GM12878 (cell line): ENCODE data around the gene YWHAH. TPM values are rescaled to one million over a fixed set of nuclear protein-coding genes. Genes with fewer than 3 reads are reported as not detected.

Source experiments
- ATF3 ChIP-seq: IDR thresholded peaks from 2 replicates; pipeline ENCODE4 v1.6.1; 2011; ENCODE audit warnings: low read depth, mild to moderate bottlenecking, low read length, moderate library complexity, borderline replicate concordance; ENCODE audit errors: extremely low read depth
- CEBPB ChIP-seq, 2 experiments: fragments of 150-350 bp in 1 of 2; IDR thresholded peaks; 2 replicates each; pipeline ENCODE4 v1.6.1; 2012 to 2014; ENCODE audit warnings: low read depth in 2 of 2, low read length in 2 of 2, borderline replicate concordance in 1 of 2, inconsistent platforms in 1 of 2
- CEBPZ ChIP-seq: fragments of 150-350 bp; IDR thresholded peaks from 2 replicates; pipeline ENCODE4 v1.6.1; 2016; ENCODE audit warnings: low read depth, low read length
- CHD1 ChIP-seq: IDR thresholded peaks from 2 replicates; pipeline ENCODE4 v1.6.1; 2012; ENCODE audit warnings: low read depth, low read length, improper control_type of control experiment
- EGR1 ChIP-seq, 2 experiments: IDR thresholded peaks; 1 replicate in 1 of 2; 2 replicates in 1 of 2; pipeline ENCODE4 v1.6.1; 2011 to 2012; ENCODE audit warnings: low read depth in 2 of 2, low read length in 2 of 2, borderline replicate concordance in 1 of 2, mild to moderate bottlenecking in 1 of 2, moderate library complexity in 1 of 2
- ESRRA ChIP-seq: IDR thresholded peaks from 2 replicates; pipeline ENCODE4 v1.6.1; 2012; ENCODE audit warnings: mild to moderate bottlenecking, low read length, improper control_type of control experiment
- GABPA ChIP-seq: IDR thresholded peaks from 2 replicates; pipeline ENCODE4 v1.6.1; 2014; ENCODE audit warnings: antibody characterized with exemption, low read depth, mild to moderate bottlenecking, inconsistent platforms
- IKZF2 ChIP-seq, 2 experiments: fragments of 450-650 bp; IDR thresholded peaks; 2 replicates each; pipeline ENCODE4 v1.6.1; 2017; ENCODE audit warnings: mild to moderate bottlenecking in 2 of 2, moderate library complexity in 2 of 2
- IRF5 ChIP-seq: fragments of 450-650 bp; IDR thresholded peaks from 2 replicates; pipeline ENCODE4 v1.6.1; 2017; ENCODE audit warnings: borderline replicate concordance
- MYB ChIP-seq: fragments of 150-350 bp; IDR thresholded peaks from 2 replicates; pipeline ENCODE4 v1.6.1; 2014; ENCODE audit warnings: mild to moderate bottlenecking, low read depth, low read length, borderline replicate concordance
- MYC ChIP-seq: IDR thresholded peaks from 2 replicates; pipeline ENCODE4 v1.6.1; 2011; ENCODE audit warnings: mild to moderate bottlenecking, low read length, moderate library complexity, inconsistent platforms; ENCODE audit not compliant: insufficient read depth, insufficient replicate concordance, insufficient read length, severe bottlenecking
- NFYB ChIP-seq: IDR thresholded peaks from 2 replicates; pipeline ENCODE4 v1.6.1; 2011; ENCODE audit warnings: low read depth, mild to moderate bottlenecking, low read length, improper control_type of control experiment, moderate library complexity; ENCODE audit not compliant: insufficient read depth
- NKRF ChIP-seq: fragments of 450-650 bp; conservative IDR thresholded peaks from 2 replicates; pipeline ENCODE4 v1.6.1; 2017; ENCODE audit warnings: mild to moderate bottlenecking, moderate library complexity
- NR2F1 ChIP-seq: fragments of 450-650 bp; conservative IDR thresholded peaks from 2 replicates; pipeline ENCODE4 v1.6.1; 2017; ENCODE audit warnings: mild to moderate bottlenecking
- PBX3 ChIP-seq: IDR thresholded peaks from 2 replicates; pipeline ENCODE4 v1.6.1; 2011; ENCODE audit warnings: mild to moderate bottlenecking, low read depth, low read length, moderate library complexity; ENCODE audit not compliant: insufficient replicate concordance
- RELA ChIP-seq: fragments of 450-650 bp; IDR thresholded peaks from 2 replicates; pipeline ENCODE4 v1.8.0; 2014; ENCODE audit warnings: borderline replicate concordance; ENCODE audit not compliant: partially characterized antibody
- SMARCA5 ChIP-seq: fragments of 450-650 bp; IDR thresholded peaks from 2 replicates; pipeline ENCODE4 v1.6.1; 2017; ENCODE audit warnings: mild to moderate bottlenecking
- SMC3 ChIP-seq: IDR thresholded peaks from 2 replicates; pipeline ENCODE4 v1.6.1; 2011; ENCODE audit warnings: low read length, improper control_type of control experiment, borderline replicate concordance
- SUPT20H ChIP-seq: IDR thresholded peaks from 2 replicates; pipeline ENCODE4 v1.6.1; 2011; ENCODE audit warnings: low read depth, mild to moderate bottlenecking, low read length, moderate library complexity, borderline replicate concordance; ENCODE audit not compliant: control insufficient read depth
- YBX1 ChIP-seq: fragments of 450-650 bp; IDR thresholded peaks from 2 replicates; pipeline ENCODE4 v1.6.1; 2016; ENCODE audit warnings: antibody characterized with exemption
- ZSCAN29 ChIP-seq: fragments of 450-650 bp; IDR thresholded peaks from 2 replicates; pipeline ENCODE4 v1.6.1; 2017; ENCODE audit warnings: mild to moderate bottlenecking, moderate library complexity
- polyA plus RNA-seq, 11 experiments: library from polyadenylated mRNA; depleted of rRNA in 4 of 11; unstranded in 6 of 11; stranded (reverse) in 5 of 11; fragments of >200 nt; fragmentation: Nextera tagmentation in 4 of 11; fragmentation: Illumina TruSeq in 1 of 11; extraction: Ambion mirVana in 4 of 11; extraction: Trizol in 1 of 11; gene quantifications; 1 replicate in 1 of 11; 2 replicates in 10 of 11; pipeline versions ENCODE4 v1.2.1 to v1.2.3, GENCODE V29; 2011 to 2016; ENCODE audit warnings: inconsistent platforms in 2 of 11, missing spikeins in 2 of 11, low read depth in 1 of 11
- total RNA-seq, 4 experiments: library from RNA; depleted of rRNA in 3 of 4; stranded (reverse); fragments of >200 nt in 3 of 4; fragmentation: Illumina TruSeq in 1 of 4; extraction: Trizol in 1 of 4; gene quantifications; 2 replicates each; pipeline versions ENCODE4 v1.2.1 to v1.2.3, GENCODE V29; 2013 to 2021

YWHAH gene
- total and polyA plus RNA-seq, 10 of the 15 experiments (the other 5 are each of a cell fraction or from before 2014, with no cell fraction given), result 34.2 to 197 (median 115) TPM

- TF ChIP-seq ESRRA (no peak; the same call in 1 of the 2 replicates), PBX3 (no peak), CEBPB (IDR thresholded peaks at IDR 0.05; ENCODE audit: borderline replicate concordance in 1 of 2, low read depth in 2 of 2, low read length in 2 of 2) (no peak), SUPT20H (no peak), ATF3 (no peak), CHD1 (no peak), YBX1 (no peak), IKZF2 (IDR thresholded peaks at IDR 0.05) (no peak; a peak in 1 of 4 replicates), SMC3 (no peak), EGR1 (IDR thresholded peaks at IDR 0.05; ENCODE audit: borderline replicate concordance in 1 of 2, low read depth in 2 of 2, low read length in 2 of 2) (no peak; a peak in 1 of 3 replicates), IRF5 (no peak), NFYB (no peak), MYC (no peak), ZSCAN29 (peak; percentile 73; the same call in 1 of the 2 replicates), CEBPZ (no peak), SMARCA5 (peak; percentile 85), RELA (peak; percentile 68), MYB (no peak), NKRF (peak; percentile 11), GABPA (no peak), NR2F1 (peak; percentile 77; the same call in 1 of the 2 replicates)
Measured at GRCh38 chr22:31943978-31944699, at the start of gene YWHAH (continued).
